ENCODE data around the gene RNASE11. TPM values are rescaled to one million over a fixed set of nuclear protein-coding genes. Genes with fewer than 3 reads are reported as not detected.

Gene RNASE11
- total and polyA plus RNA-seq, 10 of the 15 experiments (the other 5 are each of a cell fraction or from before 2014, with no cell fraction given) = not detected

- TF ChIP-seq CHD1 (IDR thresholded peaks at IDR 0.05; ENCODE audit: low read depth, low read length) (no peak), EP300 (IDR thresholded peaks at IDR 0.05; ENCODE audit: borderline replicate concordance in 1 of 2, control insufficient read depth in 1 of 2, low read depth in 2 of 2, low read length in 2 of 2) (no peak)
Measured at GRCh38 chr14:20602583-20602982, 14.8 kb upstream of the RNASE11 start (continued).

- no peaks in the 10 kb centered on the region for H3K36me3 ChIP-seq (ENCODE audit: control insufficient read depth in 2 of 2, insufficient read depth in 2 of 2, low read length in 1 of 2)
- TF ChIP-seq RAD21 (IDR thresholded peaks at IDR 0.05; ENCODE audit: insufficient read depth, low read depth, low read length) = no peak
- no peak for TF ChIP-seq LARP7 (IDR thresholded peaks at IDR 0.05)
- ChIA-PET POLR2A (no interaction called here), CTCF (interaction anchor here (1.3 to 9.9 kb wide), 3 partner anchors 114 to 273 kb away, joined by 3 to 216 read pairs (median 4); partner anchors contain the start of gene CCNB1IP1), RAD21 (ENCODE audit: unreplicated experiment) (interaction anchor here (1.6 kb wide), 1 partner anchor 114 kb away, joined by 3 read pairs; no protein-coding TSS in a partner anchor), SMC1A (ENCODE audit: uncharacterized antibody, unreplicated experiment) (interaction anchor here (1.0 kb wide), 1 partner anchor 272 kb away, joined by 4 read pairs; no protein-coding TSS in a partner anchor)
- BruUV-seq (replicated peaks) = no TSS peak
- H3K79me2 ChIP-seq (ENCODE audit: control insufficient read depth, insufficient read depth, low read length) = no peaks in the 10 kb centered on the region
- WGBS (ENCODE audit: insufficient coverage, insufficient replicate concordance, low lambda C conversion rate, missing lambda C conversion rate) = 62% methylated on average over 12 of the region's 12 CpGs
- ATAC-seq (no peak), DNase-seq (ENCODE audit: low read depth, low spot score) (no peak), FAIRE-seq (no peak)
- H2AFZ ChIP-seq (ENCODE audit: control insufficient read depth, low read depth, low read length) = no peak overlapping the region
- H3K9me3 ChIP-seq (replicated peaks; ENCODE audit: control insufficient read depth, insufficient read depth, low read length) = no peaks in the 10 kb centered on the region
- H3K27me3 ChIP-seq (replicated peaks in 1 of 2; ENCODE audit: control insufficient read depth in 2 of 2, insufficient read depth in 2 of 2, low read length in 1 of 2) = no peaks in the 10 kb centered on the region
- H3K4me3 ChIP-seq = no peak overlapping the region
- H3K9ac ChIP-seq (ENCODE audit: control insufficient read depth, insufficient read depth, low read length) = no peak overlapping the region
- H3K27ac ChIP-seq (ENCODE audit: control insufficient read depth, insufficient read depth) = no peak overlapping the region
- no peaks in the 10 kb centered on the region for H4K20me1 ChIP-seq (ENCODE audit: control insufficient read depth, insufficient read depth)
- intact Hi-C loops (cut with micrococcal nuclease; ENCODE audit: unreplicated experiment) (no loop called here), in situ Hi-C loops (cut with MboI) (no loop called here)
- H3K4me1 ChIP-seq (ENCODE audit: control insufficient read depth, insufficient read depth, low read length) = no peaks in the 10 kb centered on the region
- no peak overlapping the region for H3K4me2 ChIP-seq (ENCODE audit: control insufficient read depth, insufficient read depth)
Measured at GRCh38 chr14:20601522-20601921, 13.7 kb upstream of the RNASE11 start.

GRCh38 chr14:20597108-20597507 lies 9.3 kb upstream of the RNASE11 start:
- Histone ChIP-seq H3K4me2 (ENCODE audit: control insufficient read depth, insufficient read depth) (no peak overlapping the region), H3K27me3 (replicated peaks in 1 of 2; ENCODE audit: control insufficient read depth in 2 of 2, insufficient read depth in 2 of 2, low read length in 1 of 2) (no peaks in the 10 kb centered on the region), H3K9ac (ENCODE audit: control insufficient read depth, insufficient read depth, low read length) (no peak overlapping the region), H3K36me3 (ENCODE audit: control insufficient read depth in 2 of 2, insufficient read depth in 2 of 2, low read length in 1 of 2) (no peaks in the 10 kb centered on the region), H3K9me3 (replicated peaks; ENCODE audit: control insufficient read depth, insufficient read depth, low read length) (no peaks in the 10 kb centered on the region), H2AFZ (ENCODE audit: control insufficient read depth, low read depth, low read length) (no peak overlapping the region), H3K4me3 (no peak overlapping the region), H3K79me2 (ENCODE audit: control insufficient read depth, insufficient read depth, low read length) (no peaks in the 10 kb centered on the region), H3K27ac (ENCODE audit: control insufficient read depth, insufficient read depth) (no peak overlapping the region), H4K20me1 (ENCODE audit: control insufficient read depth, insufficient read depth) (no peaks in the 10 kb centered on the region), H3K4me1 (ENCODE audit: control insufficient read depth, insufficient read depth, low read length) (no peaks in the 10 kb centered on the region)
- ChIA-PET RAD21 (ENCODE audit: unreplicated experiment) (interaction anchor here (0.9 to 1.0 kb wide), 2 partner anchors 12 to 133 kb away, joined by 3 read pairs; no protein-coding TSS in a partner anchor), SMC1A (ENCODE audit: uncharacterized antibody, unreplicated experiment) (no interaction called here), CTCF (interaction anchor here (1.1 to 1.3 kb wide), 2 partner anchors 9 to 181 kb away, joined by 3 to 4 read pairs; partner anchors contain the start of gene RNASE11), POLR2A (no interaction called here)
- ATAC-seq (no peak), DNase-seq (ENCODE audit: low read depth, low spot score) (no peak), FAIRE-seq (no peak)
- intact Hi-C loops (cut with micrococcal nuclease; ENCODE audit: unreplicated experiment) (no loop called here), in situ Hi-C loops (cut with MboI) (no loop called here)
- WGBS (ENCODE audit: insufficient coverage, insufficient replicate concordance, low lambda C conversion rate, missing lambda C conversion rate) = 32% methylated on average over 1 of the region's 1 CpG
- no TSS peak for BruUV-seq (replicated peaks)
- no peak for TF ChIP-seq PAX8 (IDR thresholded peaks at IDR 0.05)
- no peak for TF ChIP-seq WRNIP1 (IDR thresholded peaks at IDR 0.05; ENCODE audit: borderline replicate concordance, low read depth, low read length)
- TF ChIP-seq SMAD1 (IDR thresholded peaks at IDR 0.05; ENCODE audit: low read depth, partially characterized antibody) = no peak
- TF ChIP-seq RELB (IDR thresholded peaks at IDR 0.05; ENCODE audit: low read depth) = no peak
- no peak for TF ChIP-seq IKZF1 (conservative IDR thresholded peaks at IDR 0.05)
- no peak for TF ChIP-seq E2F4 (IDR thresholded peaks at IDR 0.05; ENCODE audit: low read depth, low read length)
- TF ChIP-seq USF2 (IDR thresholded peaks at IDR 0.05; ENCODE audit: borderline replicate concordance, low read depth, low read length) = no peak
- no peak for TF ChIP-seq SMAD5 (IDR thresholded peaks at IDR 0.05; ENCODE audit: low read depth)
- no peak for TF ChIP-seq NR2C2 (IDR thresholded peaks at IDR 0.05; ENCODE audit: borderline replicate concordance, control insufficient read depth, insufficient read length, low read depth)
